ENCODE data around the gene AFAP1.

AFAP1 gene

GRCh38 chr4:7713757-7714156, 225.9 kb downstream of the AFAP1 start:
- no peak for DNase-seq (ENCODE audit: low read depth)

- no peak for DNase-seq (ENCODE audit: low read depth)
Measured at GRCh38 chr4:7712021-7712671, 227.5 kb downstream of the AFAP1 start.

- DNase-seq (ENCODE audit: low read depth), result no peak
Measured at GRCh38 chr4:7711307-7711963, 228.2 kb downstream of the AFAP1 start.

- DNase-seq (ENCODE audit: low read depth), result no peak
Measured at GRCh38 chr4:7710576-7711306, 228.9 kb downstream of the AFAP1 start.

- DNase-seq (ENCODE audit: low read depth), result no peak
Measured at GRCh38 chr4:7710126-7710525, 229.5 kb downstream of the AFAP1 start.

- DNase-seq (ENCODE audit: low read depth), result no peak
Measured at GRCh38 chr4:7709431-7709830, 230.2 kb downstream of the AFAP1 start.

- DNase-seq (ENCODE audit: low read depth), result no peak
Measured at GRCh38 chr4:7708981-7709380, 230.7 kb downstream of the AFAP1 start.
